GM12878 (cell line): ENCODE data around the gene RAD23B. TPM values are rescaled to one million over a fixed set of nuclear protein-coding genes. Genes with fewer than 3 reads are reported as not detected.
A peak's percentile ranks its signal among the peaks of the same experiment; 100 is the strongest.

Source experiments
- ATAC-seq: fragments of 200-7000 bp; cut with Tn5 transposase; 3 replicates; pipeline ENCODE4 v1.9.1; 2020; ENCODE audit warnings: mild to moderate bottlenecking, moderate library complexity
- BruUV-seq: library from RNA; stranded (reverse); fragments of 400-500 nt; replicated peaks from 2 replicates; lab custom pipeline; 2021; lab: Mats Ljungman, UMichigan
- CTCF ChIA-PET: fragments of 300-600 bp; sonication (Branson Sonifier 250); formaldehyde crosslinking; extraction: SDS; loops from one replicate; lab custom pipeline; 2021; ENCODE audit warnings: inconsistent platforms; lab: Yijun Ruan, JAX
- POLR2A ChIA-PET: fragments of 350-600 bp; formaldehyde crosslinking; extraction: SDS; loops from one replicate; lab custom pipeline; 2021; ENCODE audit warnings: inconsistent platforms; lab: Charles Lee
- RAD21 ChIA-PET: fragments of 300-600 bp; sonication (Branson Sonifier 250); formaldehyde crosslinking; loops from one replicate; lab custom pipeline; 2023; ENCODE audit warnings: antibody characterized with exemption; ENCODE audit not compliant: unreplicated experiment; lab: Charles Lee
- SMC1A ChIA-PET: fragments of 300-600 bp; sonication (Branson Sonifier 250); formaldehyde crosslinking; loops from one replicate; lab custom pipeline; 2023; ENCODE audit not compliant: unreplicated experiment, uncharacterized antibody; lab: Charles Lee
- DNase-seq: peaks from one replicate; pipeline ENCODE4 v3.0.0-alpha.2; 2011; ENCODE audit warnings: low read depth, low spot score
- FAIRE-seq: peaks from 3 replicates; lab custom pipeline; 2011; peaks lifted over from hg19 to GRCh38; lab: Jason Lieb, UNC
- H2AFZ ChIP-seq: 2 replicates; pipeline ENCODE4 v1.6.0; 2011; ENCODE audit warnings: low read depth, low read length, control low read depth; ENCODE audit not compliant: control insufficient read depth
- H3K27ac ChIP-seq: 2 replicates; pipeline ENCODE4 v1.5.1; 2011; ENCODE audit warnings: control low read depth; ENCODE audit not compliant: control insufficient read depth, insufficient read depth
- H3K27me3 ChIP-seq, 2 experiments: replicated peaks in 1 of 2; 2 replicates each; pipeline versions ENCODE4 v1.6.0 to v1.6.1; 2011; ENCODE audit warnings: low read length in 1 of 2; ENCODE audit not compliant: control insufficient read depth in 2 of 2, insufficient read depth in 2 of 2
- H3K36me3 ChIP-seq, 2 experiments: 2 replicates each; pipeline ENCODE4 v1.5.1; 2011; ENCODE audit warnings: low read length in 1 of 2; ENCODE audit not compliant: control insufficient read depth in 2 of 2, insufficient read depth in 2 of 2
- H3K4me1 ChIP-seq: 2 replicates; pipeline ENCODE4 v1.6.1; 2011; ENCODE audit warnings: mild to moderate bottlenecking, low read length, moderate library complexity, mixed read lengths; ENCODE audit not compliant: control insufficient read depth, insufficient read depth
- H3K4me2 ChIP-seq: 2 replicates; pipeline ENCODE4 v1.6.0; 2011; ENCODE audit warnings: control low read depth; ENCODE audit not compliant: control insufficient read depth, insufficient read depth
- H3K4me3 ChIP-seq: fragments of 200-600 bp; sonication (generic); 2 replicates; pipeline ENCODE4 v1.5.1; 2016
- H3K79me2 ChIP-seq: 2 replicates; pipeline ENCODE4 v1.6.0; 2011; ENCODE audit warnings: low read length; ENCODE audit not compliant: control insufficient read depth, insufficient read depth
- H3K9ac ChIP-seq: 2 replicates; pipeline ENCODE4 v1.8.0; 2011; ENCODE audit warnings: low read length, control low read depth, mixed read lengths; ENCODE audit not compliant: control insufficient read depth, insufficient read depth
- H3K9me3 ChIP-seq: replicated peaks from 3 replicates; pipeline ENCODE4 v1.5.1; 2011; ENCODE audit warnings: mild to moderate bottlenecking, low read length; ENCODE audit not compliant: control insufficient read depth, insufficient read depth
- H4K20me1 ChIP-seq: 2 replicates; pipeline ENCODE4 v1.6.0; 2011; ENCODE audit not compliant: control insufficient read depth, insufficient read depth
- ASH2L ChIP-seq: fragments of 300-600, 200-600 bp; sonication (generic); IDR thresholded peaks from 2 replicates; pipeline ENCODE4 v1.6.1; 2017; ENCODE audit warnings: low read depth, mild to moderate bottlenecking, borderline replicate concordance
- BHLHE40 ChIP-seq, 2 experiments: fragments of 450-650 bp in 1 of 2; IDR thresholded peaks; 2 replicates each; pipeline ENCODE4 v1.6.1; 2011 to 2017; ENCODE audit warnings: low read depth in 2 of 2, borderline replicate concordance in 1 of 2, improper control_type of control experiment in 1 of 2, low read length in 1 of 2, mild to moderate bottlenecking in 1 of 2
- CHD4 ChIP-seq: fragments of 200-600 bp; sonication (generic); IDR thresholded peaks from 2 replicates; pipeline ENCODE4 v1.6.1; 2016; ENCODE audit warnings: mild to moderate bottlenecking
- CTCF ChIP-seq, 3 experiments: IDR thresholded peaks in 2 of 3; conservative IDR thresholded peaks in 1 of 3; 2 replicates each; pipeline ENCODE4 v1.5.1; 2011; ENCODE audit warnings: low read depth in 3 of 3, low read length in 3 of 3, mild to moderate bottlenecking in 3 of 3, control low read depth in 2 of 3, moderate library complexity in 2 of 3, inconsistent platforms in 1 of 3, mixed read lengths in 1 of 3; ENCODE audit not compliant: control insufficient read depth in 2 of 3, insufficient read depth in 1 of 3; ENCODE audit errors: extremely low read depth in 1 of 3
- E2F4 ChIP-seq: IDR thresholded peaks from 2 replicates; pipeline ENCODE4 v1.6.1; 2012; ENCODE audit warnings: low read depth, low read length, improper control_type of control experiment
- EGR1 ChIP-seq, 2 experiments: IDR thresholded peaks; 1 replicate in 1 of 2; 2 replicates in 1 of 2; pipeline ENCODE4 v1.6.1; 2011 to 2012; ENCODE audit warnings: low read depth in 2 of 2, low read length in 2 of 2, borderline replicate concordance in 1 of 2, mild to moderate bottlenecking in 1 of 2, moderate library complexity in 1 of 2
- FOXK2 ChIP-seq: fragments of 450-650 bp; IDR thresholded peaks from 2 replicates; pipeline ENCODE4 v1.6.1; 2017; ENCODE audit warnings: mild to moderate bottlenecking, moderate library complexity
- NBN ChIP-seq: fragments of 450-650 bp; IDR thresholded peaks from 2 replicates; pipeline ENCODE4 v1.6.1; 2016
- RELA ChIP-seq: fragments of 450-650 bp; IDR thresholded peaks from 2 replicates; pipeline ENCODE4 v1.8.0; 2014; ENCODE audit warnings: borderline replicate concordance; ENCODE audit not compliant: partially characterized antibody
- RELB ChIP-seq: fragments of 450-650 bp; IDR thresholded peaks from 2 replicates; pipeline ENCODE4 v1.6.1; 2017; ENCODE audit warnings: low read depth, mild to moderate bottlenecking, moderate library complexity
- SKIL ChIP-seq: fragments of 450-650 bp; IDR thresholded peaks from 2 replicates; pipeline ENCODE4 v1.6.1; 2017; ENCODE audit warnings: mild to moderate bottlenecking, low read depth, inconsistent platforms; ENCODE audit not compliant: poor library complexity, severe bottlenecking
- SMAD1 ChIP-seq: fragments of 450-650 bp; IDR thresholded peaks from 2 replicates; pipeline ENCODE4 v1.6.1; 2018; ENCODE audit warnings: mild to moderate bottlenecking, low read depth; ENCODE audit not compliant: partially characterized antibody
- SMC3 ChIP-seq: IDR thresholded peaks from 2 replicates; pipeline ENCODE4 v1.6.1; 2011; ENCODE audit warnings: low read length, improper control_type of control experiment, borderline replicate concordance
- WGBS: methylation state at CpG from one replicate; pipeline ENCODE4 v1.1.6; 2016; ENCODE audit warnings: low lambda C conversion rate; ENCODE audit not compliant: insufficient replicate concordance, insufficient coverage; ENCODE audit errors: missing lambda C conversion rate; 5-methylcytosine and 5-hydroxymethylcytosine counted together
- in situ Hi-C: fragments of 300-500 bp; cut with MboI; formaldehyde crosslinking; loops from 9 replicates; pipeline ENCODE4 v1.14.3; 2018; ENCODE audit warnings: mixed read lengths
- intact Hi-C: fragments of 100-400 bp; cut with micrococcal nuclease; formaldehyde crosslinking; loops from one replicate; pipeline ENCODE4 v1.14.2; 2022; ENCODE audit not compliant: unreplicated experiment
- polyA plus RNA-seq, 11 experiments: library from polyadenylated mRNA; depleted of rRNA in 4 of 11; unstranded in 6 of 11; stranded (reverse) in 5 of 11; fragments of >200 nt; fragmentation: Nextera tagmentation in 4 of 11; fragmentation: Illumina TruSeq in 1 of 11; extraction: Ambion mirVana in 4 of 11; extraction: Trizol in 1 of 11; gene quantifications; 1 replicate in 1 of 11; 2 replicates in 10 of 11; pipeline versions ENCODE4 v1.2.1 to v1.2.3, GENCODE V29; 2011 to 2016; ENCODE audit warnings: inconsistent platforms in 2 of 11, missing spikeins in 2 of 11, low read depth in 1 of 11
- total RNA-seq, 4 experiments: library from RNA; depleted of rRNA in 3 of 4; stranded (reverse); fragments of >200 nt in 3 of 4; fragmentation: Illumina TruSeq in 1 of 4; extraction: Trizol in 1 of 4; gene quantifications; 2 replicates each; pipeline versions ENCODE4 v1.2.1 to v1.2.3, GENCODE V29; 2013 to 2021

RAD23B gene
- total and polyA plus RNA-seq, 10 of the 15 experiments (the other 5 are each of a cell fraction or from before 2014, with no cell fraction given) = 10.3 to 256 (median 54.6) TPM

GRCh38 chr9:107273634-107274033 is 9.4 kb upstream of the RAD23B start:
- Histone ChIP-seq H3K79me2 (no peaks in the 10 kb centered on the region), H3K4me3 (no peak overlapping the region), H3K27me3 (no peaks in the 10 kb centered on the region), H2AFZ (peak overlapping the region; percentile 44; the same call in 1 of the 2 replicates), H3K9me3 (no peaks in the 10 kb centered on the region), H3K4me2 (no peak overlapping the region), H4K20me1 (no peaks in the 10 kb centered on the region), H3K36me3 (no peaks in the 10 kb centered on the region), H3K4me1 (peaks cover 6% of the 10 kb centered on the region), H3K9ac (no peak overlapping the region), H3K27ac (no peak overlapping the region)
- DNase-seq (no peak), FAIRE-seq (no peak), ATAC-seq (peak; percentile 73)
- ChIA-PET CTCF (interaction anchor here (0.6 to 2.1 kb wide), 12 partner anchors 9 to 891 kb away, joined by 3 to 25 read pairs (median 3); partner anchors contain the start of gene RAD23B), RAD21 (interaction anchor here (0.9 to 2.9 kb wide), 11 partner anchors 8 to 115 kb away, joined by 3 to 27 read pairs (median 4); no protein-coding TSS in a partner anchor), SMC1A (interaction anchor here (0.7 to 2.9 kb wide), 16 partner anchors 9 to 115 kb away, joined by 3 to 41 read pairs (median 5); partner anchors contain the start of gene RAD23B), POLR2A (interaction anchor here (0.7 to 1.7 kb wide), 7 partner anchors 8 to 31 kb away, joined by 3 to 8 read pairs (median 4); partner anchors contain the start of gene RAD23B)
- in situ Hi-C loops (no loop called here), intact Hi-C loops (no loop called here)
- 21% methylated on average over 4 of the region's 4 CpGs for WGBS
- no TSS peak for BruUV-seq
- TF ChIP-seq ASH2L (no peak), SKIL (no peak), FOXK2 (no peak), EGR1 (IDR thresholded peaks at IDR 0.05; ENCODE audit: borderline replicate concordance in 1 of 2, low read depth in 2 of 2, low read length in 2 of 2) (no peak), RELA (no peak), SMC3 (peak; percentile 4; the same call in 1 of the 2 replicates), NBN (peak; percentile 33; the same call in 1 of the 2 replicates), RELB (0 out of 2 replicates have a peak, but pooled peaks have one; percentile 22), CTCF (IDR thresholded peaks at IDR 0.05 in 2 of 3, conservative IDR thresholded peaks at IDR 0.05 in 1 of 3; ENCODE audit: control insufficient read depth in 2 of 3, extremely low read depth in 1 of 3, insufficient read depth in 1 of 3, low read depth in 3 of 3, low read length in 3 of 3) (peak in 1 of 3 experiments; percentile 12; a peak in 1 of 6 replicates), BHLHE40 (IDR thresholded peaks at IDR 0.05; ENCODE audit: borderline replicate concordance in 1 of 2, low read depth in 2 of 2, low read length in 1 of 2) (no peak), CHD4 (no peak), SMAD1 (peak; percentile 32), E2F4 (no peak)
